HepG2 (cell line): ENCODE measurements around the gene GRIP1. TPM values are rescaled to one million over a fixed set of nuclear protein-coding genes. Genes with fewer than 3 reads are reported as not detected.

Source experiments
- ATAC-seq: fragments of 200-7000 bp; cut with Tn5 transposase; 3 replicates; pipeline ENCODE4 v1.9.1; 2020; ENCODE audit warnings: mild to moderate bottlenecking, moderate library complexity
- BruUV-seq: library from RNA; stranded (reverse); fragments of 400-500 nt; replicated peaks from 2 replicates; lab custom pipeline; 2021; lab: Mats Ljungman, UMichigan
- CTCF ChIA-PET: fragments of 300-600 bp; formaldehyde crosslinking; extraction: SDS; loops from one replicate; lab custom pipeline; 2021; ENCODE audit warnings: low total read pairs, inconsistent platforms, low intra/inter-chr PET ratio; lab: Yijun Ruan, JAX
- POLR2A ChIA-PET: fragments of 350-600 bp; sonication (Branson Sonifier 250); formaldehyde crosslinking; loops from one replicate; lab custom pipeline; 2020; ENCODE audit warnings: antibody characterized with exemption, inconsistent platforms; lab: Yijun Ruan, JAX
- DNase-seq: peaks from one replicate; pipeline ENCODE4 v3.0.0-alpha.2; 2015; ENCODE audit warnings: low spot score
- FAIRE-seq: peaks from 3 replicates; lab custom pipeline; 2011; peaks lifted over from hg19 to GRCh38; lab: Jason Lieb, UNC
- H2AFZ ChIP-seq: one replicate; pipeline ENCODE4 v1.6.1; 2011; ENCODE audit warnings: low read length, inconsistent platforms
- H3K27ac ChIP-seq: fragments of 300-600 bp; 3 replicates; pipeline ENCODE4 v1.8.0; 2011; ENCODE audit warnings: mixed run types, mild to moderate bottlenecking, mixed read lengths, low read length, inconsistent platforms; ENCODE audit not compliant: insufficient read depth; ENCODE audit errors: extremely low read length
- H3K27me3 ChIP-seq, 2 experiments: fragments of 200-600 bp in 1 of 2; 2 replicates in 1 of 2; 3 replicates in 1 of 2; pipeline versions ENCODE4 v1.6.0 to v1.8.0; 2011; ENCODE audit warnings: low read length in 2 of 2, mild to moderate bottlenecking in 2 of 2, moderate library complexity in 2 of 2, inconsistent platforms in 1 of 2; ENCODE audit not compliant: insufficient read depth in 2 of 2, control insufficient read depth in 1 of 2
- H3K36me3 ChIP-seq, 2 experiments: fragments of 200-600 bp in 1 of 2; replicated peaks in 1 of 2; 2 replicates in 1 of 2; 3 replicates in 1 of 2; pipeline versions ENCODE4 v1.5.1 to v1.8.0; 2011; ENCODE audit warnings: low read length in 2 of 2, inconsistent platforms in 1 of 2; ENCODE audit not compliant: insufficient read depth in 2 of 2, control insufficient read depth in 1 of 2
- H3K4me1 ChIP-seq: 2 replicates; pipeline ENCODE4 v1.5.1; 2012; ENCODE audit warnings: low read length, inconsistent platforms; ENCODE audit not compliant: insufficient read depth
- H3K4me2 ChIP-seq: 2 replicates; pipeline ENCODE4 v1.6.0; 2011; ENCODE audit warnings: low read depth, low read length, inconsistent platforms
- H3K4me3 ChIP-seq, 3 experiments: fragments of 200-600 bp in 1 of 3; sonication (generic), shearing (Covaris generic) in 1 of 3; replicated peaks in 1 of 3; 2 replicates each; pipeline ENCODE4 v1.5.1; 2011 to 2016; ENCODE audit warnings: low read length in 3 of 3, inconsistent platforms in 2 of 3, low read depth in 2 of 3, mild to moderate bottlenecking in 2 of 3, control low read depth in 1 of 3, mixed read lengths in 1 of 3; ENCODE audit not compliant: insufficient read depth in 1 of 3
- H3K79me2 ChIP-seq: one replicate; pipeline ENCODE4 v1.6.1; 2011; ENCODE audit warnings: low read length, inconsistent platforms; ENCODE audit not compliant: insufficient read depth
- H3K9ac ChIP-seq: 2 replicates; pipeline ENCODE4 v1.6.0; 2011; ENCODE audit warnings: mild to moderate bottlenecking, low read depth, low read length, inconsistent platforms; ENCODE audit not compliant: insufficient read depth
- H3K9me3 ChIP-seq: 2 replicates; pipeline ENCODE4 v1.5.1; 2012; ENCODE audit warnings: mild to moderate bottlenecking, low read length
- H4K20me1 ChIP-seq: 2 replicates; pipeline ENCODE4 v1.6.0; 2011; ENCODE audit warnings: inconsistent platforms, mild to moderate bottlenecking, low read length, moderate library complexity; ENCODE audit not compliant: insufficient read depth
- CAMTA2 ChIP-seq: sonication (generic); formaldehyde crosslinking; IDR thresholded peaks from 2 replicates; pipeline ENCODE4 v1.4.0; 2020; ENCODE audit warnings: mild to moderate bottlenecking, missing genetic modification reagents, borderline replicate concordance
- MAFF ChIP-seq: IDR thresholded peaks from 2 replicates; pipeline ENCODE4 v1.6.1; 2011; ENCODE audit warnings: low read depth, low read length, improper control_type of control experiment
- MAFK ChIP-seq, 2 experiments: IDR thresholded peaks in 1 of 2; conservative IDR thresholded peaks in 1 of 2; 2 replicates each; pipeline ENCODE4 v1.6.1; 2011; ENCODE audit warnings: improper control_type of control experiment in 2 of 2, low read length in 2 of 2
- TBX2 ChIP-seq: sonication (generic); formaldehyde crosslinking; IDR thresholded peaks from 2 replicates; pipeline ENCODE4 v1.5.0; 2020; ENCODE audit warnings: missing genetic modification reagents, mild to moderate bottlenecking, borderline replicate concordance
- ZNF552 ChIP-seq: sonication (generic); formaldehyde crosslinking; IDR thresholded peaks from 2 replicates; pipeline ENCODE4 v1.9.0; 2022; ENCODE audit warnings: missing genetic modification reagents, mild to moderate bottlenecking, borderline replicate concordance
- WGBS: methylation state at CpG from one replicate; pipeline ENCODE4 v1.1.6; 2017; ENCODE audit warnings: low lambda C conversion rate; 5-methylcytosine and 5-hydroxymethylcytosine counted together
- in situ Hi-C: cut with HindIII; loops from 2 replicates; pipeline ENCODE4 v1.10.0; 2017; ENCODE audit warnings: low pct_unique_long_range_greater_than_20kb; ENCODE audit not compliant: extremely low pct_ligation_motif_present
- intact Hi-C: fragments of 100-400 bp; cut with micrococcal nuclease; formaldehyde crosslinking; loops from one replicate; pipeline ENCODE4 v1.10.0; 2022; ENCODE audit not compliant: unreplicated experiment
- polyA plus RNA-seq, 8 experiments: library from polyadenylated mRNA; depleted of rRNA in 3 of 8; stranded (reverse) in 7 of 8; unstranded in 1 of 8; fragments of >200 nt; fragmentation: Illumina TruSeq in 4 of 8; extraction: Trizol in 4 of 8; gene quantifications; 2 replicates each; pipeline versions ENCODE4 v1.2.1 to v1.2.3, GENCODE V29; 2011 to 2016; ENCODE audit warnings: low read depth in 4 of 8, missing spikeins in 1 of 8, mixed read lengths in 1 of 8; ENCODE audit not compliant: insufficient read depth in 1 of 8
- total RNA-seq, 5 experiments: library from RNA; depleted of rRNA; stranded (reverse); fragments of >200 nt; fragmentation: Illumina TruSeq; extraction: Trizol; gene quantifications; 2 replicates each; pipeline ENCODE4 v1.2.3, GENCODE V29; 2016; ENCODE audit warnings: low read depth in 1 of 5
- TF ChIP-seq, protein P1 (sequence below): sonication (generic); formaldehyde crosslinking; IDR thresholded peaks from 2 replicates; pipeline ENCODE4 v1.4.0; 2020; ENCODE audit warnings: mild to moderate bottlenecking, missing genetic modification reagents

GRIP1 gene
- total and polyA plus RNA-seq, 2 of the 13 experiments (the other 11 are each of a cell fraction or from before 2014, with no cell fraction given): not detected

DNA sequence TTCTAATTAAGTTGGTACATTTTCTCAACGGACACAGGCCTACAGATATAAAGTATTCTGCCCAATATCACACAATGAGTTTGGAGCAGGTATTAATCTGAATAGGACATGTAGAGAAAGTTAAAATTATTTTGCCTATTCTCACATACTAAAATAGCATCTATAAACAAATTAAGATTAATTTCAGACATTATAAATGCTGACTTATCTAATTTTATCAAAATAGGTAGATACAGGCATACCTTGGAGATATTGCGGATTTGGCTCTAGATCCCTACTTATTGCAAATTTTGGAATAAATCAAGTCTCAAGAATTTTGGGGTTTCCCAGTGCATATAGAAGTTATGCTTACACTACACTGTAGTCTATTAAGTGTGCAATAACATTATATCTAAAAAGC, 41.0 kb upstream of the GRIP1 start:
- Histone ChIP-seq H2AFZ (no peak overlapping the region), H3K36me3 (no peaks in the 10 kb centered on the region), H3K4me3 (no peak overlapping the region), H3K27ac (no peak overlapping the region), H3K9me3 (no peaks in the 10 kb centered on the region), H3K4me2 (no peak overlapping the region), H3K9ac (no peak overlapping the region), H3K79me2 (no peaks in the 10 kb centered on the region), H3K4me1 (no peaks in the 10 kb centered on the region), H3K27me3 (no peaks in the 10 kb centered on the region), H4K20me1 (no peaks in the 10 kb centered on the region)
- CTCF ChIA-PET: no interaction called here
- POLR2A ChIA-PET: no interaction called here
- intact Hi-C loops: no loop called here
- FAIRE-seq: no peak
- no TSS peak for BruUV-seq
- in situ Hi-C loops: no loop called here
- 30% methylated on average over 2 of the region's 2 CpGs for WGBS
- no peak for ATAC-seq
- DNase-seq: no peak
- TF ChIP-seq ZNF552 (CRISPR knock-in tag) (no peak), TBX2 (CRISPR knock-in tag) (no peak), MAFF (peak; percentile 60; the same call in 1 of the 2 replicates), CAMTA2 (CRISPR knock-in tag) (no peak), MAFK (conservative IDR thresholded peaks at IDR 0.05 in 1 of 2, IDR thresholded peaks at IDR 0.05 in 1 of 2; ENCODE audit: low read length in 2 of 2) (peak; percentile 32 to 74; a peak in 3 of 4 replicates)
- TF ChIP-seq, protein P1, sequence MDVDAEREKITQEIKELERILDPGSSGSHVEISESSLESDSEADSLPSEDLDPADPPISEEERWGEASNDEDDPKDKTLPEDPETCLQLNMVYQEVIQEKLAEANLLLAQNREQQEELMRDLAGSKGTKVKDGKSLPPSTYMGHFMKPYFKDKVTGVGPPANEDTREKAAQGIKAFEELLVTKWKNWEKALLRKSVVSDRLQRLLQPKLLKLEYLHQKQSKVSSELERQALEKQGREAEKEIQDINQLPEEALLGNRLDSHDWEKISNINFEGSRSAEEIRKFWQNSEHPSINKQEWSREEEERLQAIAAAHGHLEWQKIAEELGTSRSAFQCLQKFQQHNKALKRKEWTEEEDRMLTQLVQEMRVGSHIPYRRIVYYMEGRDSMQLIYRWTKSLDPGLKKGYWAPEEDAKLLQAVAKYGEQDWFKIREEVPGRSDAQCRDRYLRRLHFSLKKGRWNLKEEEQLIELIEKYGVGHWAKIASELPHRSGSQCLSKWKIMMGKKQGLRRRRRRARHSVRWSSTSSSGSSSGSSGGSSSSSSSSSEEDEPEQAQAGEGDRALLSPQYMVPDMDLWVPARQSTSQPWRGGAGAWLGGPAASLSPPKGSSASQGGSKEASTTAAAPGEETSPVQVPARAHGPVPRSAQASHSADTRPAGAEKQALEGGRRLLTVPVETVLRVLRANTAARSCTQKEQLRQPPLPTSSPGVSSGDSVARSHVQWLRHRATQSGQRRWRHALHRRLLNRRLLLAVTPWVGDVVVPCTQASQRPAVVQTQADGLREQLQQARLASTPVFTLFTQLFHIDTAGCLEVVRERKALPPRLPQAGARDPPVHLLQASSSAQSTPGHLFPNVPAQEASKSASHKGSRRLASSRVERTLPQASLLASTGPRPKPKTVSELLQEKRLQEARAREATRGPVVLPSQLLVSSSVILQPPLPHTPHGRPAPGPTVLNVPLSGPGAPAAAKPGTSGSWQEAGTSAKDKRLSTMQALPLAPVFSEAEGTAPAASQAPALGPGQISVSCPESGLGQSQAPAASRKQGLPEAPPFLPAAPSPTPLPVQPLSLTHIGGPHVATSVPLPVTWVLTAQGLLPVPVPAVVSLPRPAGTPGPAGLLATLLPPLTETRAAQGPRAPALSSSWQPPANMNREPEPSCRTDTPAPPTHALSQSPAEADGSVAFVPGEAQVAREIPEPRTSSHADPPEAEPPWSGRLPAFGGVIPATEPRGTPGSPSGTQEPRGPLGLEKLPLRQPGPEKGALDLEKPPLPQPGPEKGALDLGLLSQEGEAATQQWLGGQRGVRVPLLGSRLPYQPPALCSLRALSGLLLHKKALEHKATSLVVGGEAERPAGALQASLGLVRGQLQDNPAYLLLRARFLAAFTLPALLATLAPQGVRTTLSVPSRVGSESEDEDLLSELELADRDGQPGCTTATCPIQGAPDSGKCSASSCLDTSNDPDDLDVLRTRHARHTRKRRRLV (CRISPR knock-in tag): no peak
